ENCODE data around the gene MICALL2. TPM values are rescaled to one million over a fixed set of nuclear protein-coding genes. Genes with fewer than 3 reads are reported as not detected.

MICALL2 gene
- total RNA-seq, 4 donors from 2014 or later: 111 to 272 (median 209) TPM

- Histone ChIP-seq H3K9me3 (no peaks in the 10 kb centered on the region), H3K4me3 (no peak overlapping the region), H3K27ac (no peak overlapping the region), H3K36me3 (peaks cover 0 to 97% (median 0%) of the 10 kb centered on the region in 3 donors), H3K4me1 (no peaks in the 10 kb centered on the region), H3K27me3 (no peaks in the 10 kb centered on the region)
- no peak for TF ChIP-seq CTCF (IDR thresholded peaks at IDR 0.05)
- TF ChIP-seq POLR2A (IDR thresholded peaks at IDR 0.05): no peak
- no peak for DNase-seq
These were observed 33.0 kb upstream of the MICALL2 start for GRCh38 chr7:1492221-1492620.

- H3K4me3 ChIP-seq: no peak overlapping the region
- no peak for TF ChIP-seq POLR2A (IDR thresholded peaks at IDR 0.05)
- no peak for TF ChIP-seq CTCF (IDR thresholded peaks at IDR 0.05)
- H3K4me1 ChIP-seq: no peaks in the 10 kb centered on the region
- no peak overlapping the region for H3K27ac ChIP-seq
- no peak for DNase-seq
- no peaks in the 10 kb centered on the region for H3K27me3 ChIP-seq
- no peaks in the 10 kb centered on the region for H3K9me3 ChIP-seq
- peaks cover 0 to 98% (median 0%) of the 10 kb centered on the region in 3 donors for H3K36me3 ChIP-seq
These were observed 31.6 kb upstream of the MICALL2 start for GRCh38 chr7:1490837-1491236.

DNA sequence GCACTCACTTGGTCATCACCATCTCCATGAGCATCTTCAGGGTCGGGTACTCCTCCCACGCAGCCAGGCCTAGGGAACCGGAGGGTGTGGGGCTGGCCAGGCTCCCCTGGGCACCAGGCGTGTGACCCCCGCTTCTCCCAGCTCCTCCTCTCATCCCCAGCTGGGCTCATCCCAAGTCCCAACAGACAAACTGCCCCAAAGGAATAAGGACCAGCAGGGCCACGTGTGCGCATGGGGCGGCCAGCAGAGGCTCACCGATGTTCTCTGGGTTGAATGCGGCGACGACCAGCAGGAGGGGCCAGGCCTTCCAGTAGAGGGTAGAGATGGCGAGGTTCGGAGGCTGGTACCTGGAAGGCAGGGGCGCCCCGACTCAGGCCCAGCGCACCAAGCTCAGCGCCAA is 30.1 kb upstream of the MICALL2 start:
- TF ChIP-seq POLR2A (IDR thresholded peaks at IDR 0.05) (no peak), CTCF (IDR thresholded peaks at IDR 0.05) (no peak)
- H3K36me3 ChIP-seq: peaks cover 0 to 98% (median 0%) of the 10 kb centered on the region in 3 donors

GRCh38 chr7:1488016-1488415 is 28.7 kb upstream of the MICALL2 start:
- Histone ChIP-seq H3K9me3 (no peaks in the 10 kb centered on the region), H3K27me3 (no peaks in the 10 kb centered on the region), H3K36me3 (peaks cover 0 to 98% (median 0%) of the 10 kb centered on the region in 3 donors), H3K4me1 (no peaks in the 10 kb centered on the region), H3K4me3 (no peak overlapping the region), H3K27ac (no peak overlapping the region)
- DNase-seq: no peak
- TF ChIP-seq POLR2A (IDR thresholded peaks at IDR 0.05) (no peak), CTCF (IDR thresholded peaks at IDR 0.05) (no peak)

More for the DNA sequence above, 30.1 kb upstream of the MICALL2 start:
- H3K27ac ChIP-seq: no peak overlapping the region
- no peaks in the 10 kb centered on the region for H3K27me3 ChIP-seq
- no peak for DNase-seq
- H3K4me1 ChIP-seq: no peaks in the 10 kb centered on the region
- no peak overlapping the region for H3K4me3 ChIP-seq
- no peaks in the 10 kb centered on the region for H3K9me3 ChIP-seq

- Histone ChIP-seq H3K4me1 (no peaks in the 10 kb centered on the region), H3K9me3 (no peaks in the 10 kb centered on the region), H3K27ac (no peak overlapping the region), H3K36me3 (peaks cover 0 to 99% (median 0%) of the 10 kb centered on the region in 3 donors), H3K4me3 (no peak overlapping the region), H3K27me3 (no peaks in the 10 kb centered on the region)
- no peak for DNase-seq
- no peak for TF ChIP-seq CTCF (IDR thresholded peaks at IDR 0.05)
- no peak for TF ChIP-seq POLR2A (IDR thresholded peaks at IDR 0.05)
These were observed 28.2 kb upstream of the MICALL2 start for GRCh38 chr7:1487466-1487865.

GRCh38 chr7:1486571-1486970 is 27.3 kb upstream of the MICALL2 start:
- no peak for DNase-seq
- no peak overlapping the region for H3K4me3 ChIP-seq

More at GRCh38 chr7:1486571-1486970, 27.3 kb upstream of the MICALL2 start:
- TF ChIP-seq CTCF (IDR thresholded peaks at IDR 0.05): no peak
- TF ChIP-seq POLR2A (IDR thresholded peaks at IDR 0.05): no peak
- H3K27me3 ChIP-seq: no peaks in the 10 kb centered on the region
- no peaks in the 10 kb centered on the region for H3K9me3 ChIP-seq
- no peaks in the 10 kb centered on the region for H3K4me1 ChIP-seq
- H3K27ac ChIP-seq: no peak overlapping the region
- peaks cover 0 to 99% (median 0%) of the 10 kb centered on the region in 3 donors for H3K36me3 ChIP-seq

Data from Peyer's patch (tissue), 4 donors.